SU-DHL-6 (cell line): Measurements from ENCODE around the gene BIRC2.

ENCODE experiments used
- CTCF ChIP-seq: fragments of 200-600 bp; sonication (generic); IDR thresholded peaks from one replicate; pipeline ENCODE4 v1.5.1; 2017; ENCODE audit warnings: antibody characterized with exemption, mild to moderate bottlenecking, low read length, moderate library complexity; ENCODE audit not compliant: insufficient read depth, poor library complexity, severe bottlenecking
- EZH2phosphoT487 ChIP-seq: fragments of 200-600 bp; sonication (generic), shearing (Covaris generic); conservative IDR thresholded peaks from 2 replicates; pipeline ENCODE4 v1.6.1; 2018; ENCODE audit warnings: mild to moderate bottlenecking, antibody characterized with exemption, low read length, moderate library complexity, mixed read lengths

DNA sequence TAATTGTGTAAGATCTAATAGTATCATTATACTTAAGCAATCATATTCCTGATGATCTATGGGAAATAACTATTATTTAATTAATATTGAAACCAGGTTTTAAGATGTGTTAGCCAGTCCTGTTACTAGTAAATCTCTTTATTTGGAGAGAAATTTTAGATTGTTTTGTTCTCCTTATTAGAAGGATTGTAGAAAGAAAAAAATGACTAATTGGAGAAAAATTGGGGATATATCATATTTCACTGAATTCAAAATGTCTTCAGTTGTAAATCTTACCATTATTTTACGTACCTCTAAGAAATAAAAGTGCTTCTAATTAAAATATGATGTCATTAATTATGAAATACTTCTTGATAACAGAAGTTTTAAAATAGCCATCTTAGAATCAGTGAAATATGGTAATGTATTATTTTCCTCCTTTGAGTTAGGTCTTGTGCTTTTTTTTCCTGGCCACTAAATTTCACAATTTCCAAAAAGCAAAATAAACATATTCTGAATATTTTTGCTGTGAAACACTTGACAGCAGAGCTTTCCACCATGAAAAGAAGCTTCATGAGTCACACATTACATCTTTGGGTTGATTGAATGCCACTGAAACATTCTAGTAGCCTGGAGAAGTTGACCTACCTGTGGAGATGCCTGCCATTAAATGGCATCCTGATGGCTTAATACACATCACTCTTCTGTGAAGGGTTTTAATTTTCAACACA lies 23.3 kb upstream of the BIRC2 start:
- TF ChIP-seq EZH2phosphoT487 = no peak
- TF ChIP-seq CTCF = no peak
